LoVo (cell line): ENCODE data around the gene CPE.
"Not testable (repeated sequence)": the region's sequence is repeated elsewhere in the genome, so short reads cannot be mapped to it uniquely, and the experiment has no call there.

Experiments
- DNase-seq: peaks from one replicate; pipeline ENCODE4 v3.0.0-alpha.2; 2016; ENCODE audit warnings: low spot score

Gene CPE

GRCh38 chr4:165464376-165464775 is 85.6 kb downstream of the CPE start:
- DNase-seq = no peak

GRCh38 chr4:165464813-165465381 is 86.1 kb downstream of the CPE start:
- peak; percentile 66 for DNase-seq

- DNase-seq = no peak
Observed at GRCh38 chr4:165470009-165470408, 91.2 kb downstream of the CPE start.

- DNase-seq = no peak
Observed at GRCh38 chr4:165472943-165473676, 94.3 kb downstream of the CPE start.

GRCh38 chr4:165474784-165475705 is 96.2 kb downstream of the CPE start:
- no peak for DNase-seq

- no peak for DNase-seq
Observed at GRCh38 chr4:165475706-165476070, 96.9 kb downstream of the CPE start.

GRCh38 chr4:165476214-165477098 is 97.6 kb downstream of the CPE start:
- peak; percentile 16 for DNase-seq

GRCh38 chr4:165477799-165478198 is 99.0 kb downstream of the CPE start:
- DNase-seq = no peak

- no peak for DNase-seq
Observed at GRCh38 chr4:165478260-165478659, 99.5 kb downstream of the CPE start.

GRCh38 chr4:165481053-165481835 is 102.4 kb downstream of the CPE start:
- no peak for DNase-seq

- no peak for DNase-seq
Observed at GRCh38 chr4:165489786-165490185, 111.0 kb downstream of the CPE start.

- DNase-seq = not testable (repeated sequence)
Observed at GRCh38 chr4:165492583-165492982, 113.8 kb downstream of the CPE start.

GRCh38 chr4:165493359-165493758 is 114.6 kb downstream of the CPE start:
- DNase-seq = peak; percentile 64

GRCh38 chr4:165502916-165503907 is 124.4 kb downstream of the CPE start:
- peak; percentile 44 for DNase-seq

GRCh38 chr4:165504184-165504583 is 125.4 kb downstream of the CPE start:
- no peak for DNase-seq

- DNase-seq = peak; percentile 8
Observed at GRCh38 chr4:165505958-165506837, 127.4 kb downstream of the CPE start.

GRCh38 chr4:165506849-165507248 is 128.0 kb downstream of the CPE start:
- DNase-seq = no peak

GRCh38 chr4:165507381-165507780 is 128.6 kb downstream of the CPE start:
- no peak for DNase-seq
